Embryonic facial prominence (tissue), 1 donor: ENCODE data around the gene SLC45A1.

Experiments
- DNase-seq: peaks from one replicate; pipeline ENCODE4 v3.0.0-alpha.2; 2016; ENCODE audit errors: extremely low spot score

The SLC45A1 gene

GRCh38 chr1:8384577-8384976 lies 66.7 kb downstream of the SLC45A1 start:
- no peak for DNase-seq

- DNase-seq, result no peak
Measured at GRCh38 chr1:8386247-8386646, 68.3 kb downstream of the SLC45A1 start.

GRCh38 chr1:8388732-8389562 lies 71.0 kb downstream of the SLC45A1 start:
- no peak for DNase-seq

GRCh38 chr1:8389958-8390535 lies 72.1 kb downstream of the SLC45A1 start:
- DNase-seq, result no peak

GRCh38 chr1:8390707-8391106 lies 72.8 kb downstream of the SLC45A1 start:
- DNase-seq, result no peak

GRCh38 chr1:8392522-8392921 lies 74.6 kb downstream of the SLC45A1 start:
- DNase-seq, result no peak
